Stimulated activated CD8-positive, alpha-beta memory T cell treated with anti-CD3 and anti-CD28 coated beads, Interleukin-4, amount 100 ng/mL, for 24 hours (primary cell): ENCODE results near the gene CCDC146.

Experiments
- DNase-seq: peaks from one replicate; pipeline ENCODE4 v3.0.0-alpha.2; 2020; ENCODE audit warnings: low read depth

CCDC146 gene

GRCh38 chr7:77284005-77284404, 161.6 kb downstream of the CCDC146 start:
- DNase-seq, result no peak

DNA sequence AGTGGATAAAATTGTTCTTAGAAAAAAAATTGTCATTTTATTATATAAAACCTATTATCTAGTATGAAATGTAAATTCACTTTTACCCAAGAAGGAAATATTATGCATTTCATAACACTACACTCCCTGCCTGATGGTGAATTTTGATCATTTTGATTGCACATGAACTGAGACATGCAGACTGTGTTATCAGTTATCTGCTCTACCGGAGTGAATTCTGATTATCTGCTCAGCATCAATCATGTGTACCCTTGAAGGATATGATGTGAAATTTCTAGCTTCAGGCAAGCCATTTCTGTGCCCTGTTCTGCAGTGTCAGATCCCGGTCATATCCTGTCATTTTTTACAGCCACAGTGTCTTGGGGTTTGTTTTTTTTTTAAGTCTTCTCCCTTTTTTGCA, 162.2 kb downstream of the CCDC146 start:
- no peak for DNase-seq

DNA sequence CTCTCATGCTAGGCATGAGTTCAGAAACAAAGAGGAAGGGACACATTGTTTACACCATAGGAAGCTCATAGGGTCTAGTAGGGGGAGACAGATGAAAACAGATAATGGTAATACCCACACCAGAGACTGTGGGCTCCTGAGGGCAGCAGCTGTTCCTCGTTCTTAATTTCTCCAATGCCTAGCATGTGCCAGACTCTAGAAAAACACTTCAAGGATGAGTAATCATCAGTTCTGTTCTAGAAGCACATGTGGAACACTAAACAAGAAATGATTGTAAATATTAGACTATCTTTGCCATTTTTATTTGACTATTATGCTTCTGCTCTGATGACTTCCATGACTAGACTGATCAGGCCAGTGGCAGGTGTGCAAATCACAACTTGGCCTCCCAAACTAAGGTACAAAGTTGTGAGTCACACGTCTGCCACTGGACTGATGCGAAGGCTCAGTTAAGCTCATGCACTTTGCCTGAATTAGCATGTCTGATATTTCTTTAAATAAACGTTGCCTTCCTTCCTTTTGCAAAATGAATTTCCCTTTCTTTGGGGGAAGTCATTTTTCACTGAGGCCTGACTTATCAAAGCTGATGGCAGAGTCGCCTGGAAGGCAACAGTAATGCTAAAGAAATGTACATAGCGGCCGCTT, 166.4 kb downstream of the CCDC146 start:
- no peak for DNase-seq

DNA sequence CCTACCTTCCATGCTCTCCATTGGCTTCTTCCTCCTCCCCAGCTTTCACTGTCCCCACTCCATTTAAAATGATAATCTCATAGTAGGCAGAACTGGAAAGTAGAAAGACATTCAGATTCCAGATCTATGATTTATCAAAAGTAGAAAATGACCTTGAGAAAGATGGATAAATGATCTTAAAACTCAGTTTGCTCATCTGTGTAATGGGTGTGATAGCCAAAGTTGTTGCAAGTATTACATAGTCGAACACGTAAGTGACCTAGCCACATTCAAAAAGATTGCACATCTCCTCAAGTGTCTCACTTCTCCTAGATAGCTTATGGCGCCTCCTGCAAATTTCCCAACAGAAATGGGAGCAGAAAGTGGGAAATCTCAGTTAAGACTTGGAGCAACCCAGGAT, 167.0 kb downstream of the CCDC146 start:
- DNase-seq, result no peak

DNA sequence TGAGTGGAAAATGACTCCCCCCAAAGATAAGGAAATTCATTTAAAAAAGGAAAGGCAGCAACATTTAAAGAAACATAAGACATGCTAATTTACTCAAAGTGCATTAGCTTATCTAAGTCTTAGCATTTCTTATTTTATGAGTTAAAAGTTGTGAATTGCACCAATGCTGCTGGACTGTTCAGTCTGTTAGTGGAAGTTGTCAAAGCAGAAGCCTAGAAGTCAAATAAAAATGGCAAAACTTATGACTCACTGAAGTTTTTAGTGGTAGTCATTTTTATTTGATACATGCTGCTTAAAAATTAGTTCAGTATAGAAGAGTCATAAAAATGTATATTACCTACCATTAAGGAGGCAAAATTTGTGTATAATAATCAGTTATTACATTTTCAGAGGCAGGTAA, 168.0 kb downstream of the CCDC146 start:
- no peak for DNase-seq

DNA sequence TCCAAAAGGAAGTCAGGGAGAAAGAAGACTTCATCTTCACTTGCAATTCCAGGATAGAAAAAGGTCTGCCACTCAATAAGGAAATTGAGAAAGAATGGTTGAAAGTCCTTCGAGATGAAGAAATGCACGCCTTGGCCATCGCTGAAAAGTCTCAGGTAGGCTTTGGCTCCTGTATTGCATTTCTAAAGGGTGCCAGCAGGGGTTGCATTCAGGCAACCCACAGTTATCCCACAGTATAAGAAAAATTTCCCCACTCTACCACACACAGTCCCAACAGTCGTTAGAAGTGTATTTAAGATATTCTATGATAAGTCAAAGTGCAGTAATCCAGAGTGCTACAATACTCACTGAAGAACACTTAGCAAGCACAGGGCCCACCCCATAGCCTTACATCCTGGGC, 170.6 kb downstream of the CCDC146 start:
- no peak for DNase-seq

DNA sequence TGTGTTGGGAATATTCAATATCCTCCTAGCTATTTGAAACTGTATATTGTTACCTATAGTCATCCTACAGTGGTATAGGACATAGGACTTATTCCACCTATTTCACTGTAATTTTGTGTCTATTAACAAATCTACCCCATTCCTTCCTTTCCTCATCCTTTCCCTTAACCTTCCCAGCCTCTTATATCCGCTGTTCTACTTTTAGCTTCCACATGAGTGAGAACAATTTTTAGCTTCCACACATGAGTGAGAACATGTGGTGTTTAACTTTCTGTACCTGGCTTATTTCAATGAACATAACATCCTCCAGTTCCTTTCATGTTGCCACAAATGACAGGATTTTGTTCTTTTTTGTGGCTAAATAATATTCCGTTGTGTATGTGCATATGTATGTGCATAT, 173.1 kb downstream of the CCDC146 start:
- DNase-seq, result no peak

DNA sequence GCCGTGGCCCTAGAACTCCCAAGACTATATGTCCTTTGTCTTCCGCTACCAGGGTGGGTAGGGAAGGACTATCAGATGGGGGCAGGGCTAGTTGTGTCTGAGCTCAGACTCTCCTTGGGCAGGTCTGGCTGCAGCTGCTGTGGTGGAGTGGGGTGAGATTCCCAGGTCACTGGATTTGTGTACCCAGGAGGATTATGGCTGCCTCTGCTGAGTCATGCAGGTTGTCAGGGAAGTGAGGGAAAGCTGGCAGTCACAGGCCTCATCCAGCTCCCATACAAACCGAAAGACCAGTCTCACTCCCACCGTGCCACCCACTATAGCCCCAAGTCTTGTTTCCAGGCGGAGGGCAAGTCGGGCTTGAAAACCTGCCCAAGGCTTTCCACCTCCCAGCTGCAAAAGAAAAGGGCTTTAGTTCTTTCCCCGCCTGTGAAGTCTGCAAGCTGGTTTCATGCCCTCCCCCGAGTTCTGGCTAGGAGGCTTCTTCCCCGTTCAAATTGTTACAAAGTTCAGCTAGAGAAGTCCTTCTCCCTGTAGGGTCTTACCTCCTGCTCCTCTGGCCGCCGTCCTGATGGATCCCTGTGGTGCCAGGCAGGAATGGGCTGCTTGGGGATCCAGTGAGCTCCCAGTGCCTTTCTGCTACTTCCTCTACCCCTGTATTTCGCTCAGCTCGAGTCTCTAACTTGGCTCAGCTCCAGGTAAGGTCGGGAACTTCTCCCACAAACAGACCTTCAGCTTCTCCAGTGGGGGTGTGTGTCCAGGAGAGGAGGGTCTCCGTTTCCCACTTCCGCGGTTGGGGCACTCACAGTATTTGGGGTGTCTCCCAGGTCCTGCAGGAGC, 184.0 kb downstream of the CCDC146 start:
- no peak for DNase-seq

DNA sequence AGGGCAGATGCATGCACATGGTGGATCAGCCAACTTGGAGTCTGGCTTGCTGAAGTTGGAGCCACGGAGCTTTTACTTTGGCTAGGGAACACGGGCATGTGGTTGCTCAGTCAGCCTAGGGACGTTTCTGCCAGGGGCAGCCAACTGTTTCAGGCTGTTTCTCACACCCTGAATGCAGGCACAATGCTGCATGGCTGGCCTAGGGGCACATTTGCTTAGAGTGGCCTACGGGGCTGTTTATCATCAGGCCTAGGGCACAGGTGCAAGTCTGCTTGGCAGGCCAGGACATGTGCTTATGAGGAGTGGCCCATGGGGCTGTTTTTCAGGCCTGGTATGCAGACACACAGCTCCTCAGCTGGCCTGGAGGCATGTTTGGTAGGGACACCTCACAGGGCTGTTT, 186.4 kb downstream of the CCDC146 start:
- DNase-seq, result no peak

DNA sequence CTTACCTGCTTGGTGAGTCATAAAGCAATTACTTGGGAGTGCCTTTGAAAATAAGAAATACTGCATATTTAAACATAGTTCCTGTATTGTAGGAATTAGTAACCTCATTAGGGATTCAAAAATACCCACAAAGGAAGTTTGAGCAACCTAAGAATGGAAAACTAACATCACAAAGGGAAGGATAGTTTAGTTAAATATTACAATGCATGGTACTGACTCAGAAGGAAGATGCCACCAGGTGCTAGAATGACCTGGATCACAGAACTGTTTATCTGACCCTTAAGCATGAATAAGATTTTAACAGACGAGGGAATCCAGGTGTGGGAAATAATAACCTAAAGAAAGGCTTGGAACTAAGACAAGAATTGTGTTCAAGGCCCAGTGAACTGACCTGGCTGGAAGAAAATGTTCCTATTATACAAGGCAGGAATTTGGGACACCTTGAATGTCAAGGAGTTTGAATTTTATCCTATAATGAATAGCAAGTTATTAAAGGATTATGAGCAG, 187.4 kb downstream of the CCDC146 start:
- no peak for DNase-seq

GRCh38 chr7:77310982-77311381, 188.6 kb downstream of the CCDC146 start:
- DNase-seq, result no peak

DNA sequence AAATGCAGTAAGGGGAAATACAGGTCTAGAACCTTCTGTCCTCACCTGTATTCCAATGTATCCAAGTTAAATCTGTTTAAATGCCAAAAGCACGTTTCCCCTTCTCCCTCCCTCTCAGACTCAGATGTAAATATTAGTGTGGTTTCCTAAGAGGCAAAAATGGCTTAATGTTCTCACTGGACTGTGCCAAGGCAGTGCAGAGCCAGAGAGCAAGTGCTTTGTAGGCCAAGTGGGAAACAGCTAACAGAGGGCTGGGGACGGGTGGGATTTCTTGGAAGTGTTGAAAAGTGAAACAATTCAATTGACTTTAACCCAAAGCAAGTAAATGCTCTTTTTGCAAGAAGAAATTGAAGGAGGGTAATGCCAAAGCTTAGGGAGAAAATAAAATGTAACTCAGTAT, 190.7 kb downstream of the CCDC146 start:
- no peak for DNase-seq

DNA sequence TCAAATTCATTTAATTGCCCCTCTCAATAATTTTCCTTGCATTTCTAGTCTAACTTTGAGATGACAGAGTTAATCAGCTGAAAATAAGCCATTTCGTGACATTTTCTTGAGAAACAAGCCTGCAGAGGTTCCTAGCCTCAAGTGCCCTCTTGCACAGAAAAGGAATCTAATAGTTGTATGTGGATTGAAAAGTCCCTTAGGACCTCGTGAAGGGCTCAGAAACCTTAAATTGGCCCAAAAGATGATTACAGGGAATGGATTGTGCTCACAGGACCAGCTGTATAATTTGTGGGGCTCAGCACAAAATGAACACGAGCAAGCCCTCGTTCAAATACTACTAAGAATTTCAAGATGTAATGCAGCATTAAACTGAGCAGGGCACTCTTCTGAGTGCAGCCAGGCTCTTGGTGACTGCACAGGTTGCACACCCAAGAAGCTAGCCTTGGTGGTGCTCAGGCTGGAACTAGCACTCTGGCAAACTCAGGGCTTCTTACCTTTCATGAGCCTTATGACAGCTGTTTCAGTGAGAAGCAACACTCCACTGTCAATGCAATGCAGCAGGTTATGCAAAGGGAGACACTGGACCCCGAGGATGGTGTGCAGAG, 191.6 kb downstream of the CCDC146 start:
- DNase-seq, result no peak

DNA sequence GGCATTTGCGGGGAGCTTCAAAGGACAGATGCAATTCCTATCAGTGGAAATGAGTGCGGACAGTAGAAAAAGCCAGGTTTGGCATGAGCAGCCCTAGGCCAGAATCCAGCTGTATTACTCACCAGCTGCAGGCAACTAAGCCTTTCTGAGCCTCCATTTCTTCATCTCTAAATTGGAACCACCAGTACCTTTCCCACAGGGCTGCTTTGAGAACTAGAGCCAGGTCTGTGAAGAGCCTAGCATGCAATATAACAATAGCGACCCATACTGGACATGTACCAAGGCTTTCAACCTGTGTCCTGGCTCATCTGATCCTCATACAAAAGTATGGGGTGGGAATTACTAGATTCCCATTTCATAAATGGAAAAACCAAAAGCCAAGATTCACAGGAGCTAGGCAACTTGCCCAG, 192.8 kb downstream of the CCDC146 start:
- no peak for DNase-seq

DNA sequence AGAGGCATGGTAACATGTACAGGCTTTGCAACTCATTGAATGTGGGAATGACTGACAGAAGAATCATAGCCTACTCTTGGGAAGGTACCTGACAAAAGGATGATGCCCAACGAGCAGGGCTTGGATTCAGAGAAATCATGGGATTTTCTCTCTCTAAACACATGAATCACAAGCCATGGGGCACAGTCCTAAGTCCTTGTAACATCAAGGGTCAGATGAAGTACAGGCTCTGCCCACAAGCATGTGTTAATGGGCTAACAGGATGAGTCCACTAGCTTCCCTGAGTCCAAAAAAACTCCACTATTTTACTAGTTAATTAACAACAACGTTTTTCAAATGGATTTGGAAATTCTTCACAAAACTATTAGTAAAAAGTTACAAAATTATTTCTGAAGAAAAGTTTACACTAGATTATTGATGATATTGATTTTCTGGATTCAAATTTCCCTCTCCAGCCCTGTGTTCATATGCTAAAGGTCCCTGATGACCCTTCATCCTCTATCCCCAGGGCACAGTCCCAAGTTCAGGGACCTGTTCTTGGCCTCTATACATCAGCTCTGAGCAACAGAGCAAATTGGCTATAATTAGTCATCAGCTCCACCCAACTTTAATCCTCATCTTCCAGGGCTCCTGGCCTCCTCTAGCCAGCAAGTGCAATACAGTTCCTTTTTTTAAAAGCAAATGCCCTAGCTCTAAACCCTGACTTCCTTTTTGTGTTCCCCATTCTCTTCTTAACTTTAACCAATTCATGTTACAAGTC, 194.0 kb downstream of the CCDC146 start:
- no peak for DNase-seq

DNA sequence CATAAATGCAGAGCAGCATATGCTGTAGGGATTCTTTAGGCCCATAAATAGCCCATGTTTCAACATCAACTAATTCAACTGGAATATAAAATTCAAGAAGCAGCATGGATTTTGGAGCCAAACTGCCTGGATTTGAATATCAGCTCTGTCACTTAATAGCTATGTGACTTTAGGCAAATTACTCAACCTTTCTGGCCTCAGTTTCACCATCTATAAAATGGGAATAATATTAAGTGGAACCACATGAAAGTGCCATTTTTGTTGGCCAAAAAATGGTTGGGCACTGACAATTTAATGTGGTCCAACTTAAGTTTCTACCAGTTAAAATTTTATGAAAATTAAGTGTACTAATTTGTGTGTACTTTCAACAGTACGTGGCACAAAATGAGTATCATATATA, 195.6 kb downstream of the CCDC146 start:
- DNase-seq, result no peak

DNA sequence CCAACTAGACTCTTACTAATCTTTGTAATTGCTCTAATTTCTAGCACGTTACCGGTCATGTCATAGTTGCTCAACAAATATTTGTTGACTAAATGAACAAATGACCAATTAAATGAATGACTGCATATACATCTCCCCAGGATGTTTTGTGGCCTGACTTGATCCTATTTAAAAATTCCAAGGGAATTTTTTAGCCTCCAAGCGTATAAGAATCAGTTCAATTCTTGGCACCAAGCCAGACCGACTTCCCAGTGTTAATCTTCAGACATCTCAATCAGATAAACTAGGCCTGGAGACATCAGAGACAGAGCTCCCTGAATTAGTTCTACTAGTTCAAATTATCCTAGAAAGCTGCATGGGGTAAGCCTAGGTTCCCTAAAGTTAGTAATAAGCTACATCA, 197.7 kb downstream of the CCDC146 start:
- no peak for DNase-seq

DNA sequence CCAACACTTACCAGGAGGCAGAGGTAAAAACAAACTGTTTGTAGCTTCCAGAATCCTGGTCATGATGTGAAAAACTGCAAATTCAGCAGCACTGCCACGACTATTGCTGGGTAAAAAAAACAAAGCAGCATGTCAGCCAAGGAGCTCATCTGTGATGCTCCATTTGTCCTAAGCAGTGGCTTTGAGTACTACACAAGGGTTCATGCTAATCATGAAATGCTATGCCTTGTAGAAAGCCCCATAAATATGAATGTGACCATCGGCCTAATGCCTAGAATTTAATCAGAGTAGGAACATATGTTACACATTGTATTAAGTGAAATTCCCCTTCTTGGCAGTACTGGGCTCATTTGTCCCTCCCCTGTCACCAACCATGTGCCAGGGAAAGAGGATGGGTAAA, 198.3 kb downstream of the CCDC146 start:
- DNase-seq, result no peak

DNA sequence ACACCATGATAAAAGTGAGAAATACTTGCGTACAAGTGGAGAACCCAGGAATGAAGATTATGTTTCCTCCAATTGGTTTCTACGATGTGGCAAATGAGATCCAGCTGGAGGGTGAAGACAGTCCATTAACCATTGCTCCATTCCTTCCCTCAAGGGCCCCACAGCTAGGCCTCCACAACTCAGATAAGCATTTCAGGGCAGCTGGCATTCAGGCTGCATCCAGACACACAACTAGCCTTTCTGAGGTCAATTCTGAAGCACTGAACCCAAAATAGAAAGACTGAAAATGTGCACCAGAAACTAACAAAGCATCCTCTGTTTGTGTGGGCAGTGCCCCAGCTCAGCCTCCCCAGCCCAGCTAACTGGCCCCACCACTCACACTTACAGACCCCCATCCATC, 198.9 kb downstream of the CCDC146 start:
- DNase-seq, result no peak

DNA sequence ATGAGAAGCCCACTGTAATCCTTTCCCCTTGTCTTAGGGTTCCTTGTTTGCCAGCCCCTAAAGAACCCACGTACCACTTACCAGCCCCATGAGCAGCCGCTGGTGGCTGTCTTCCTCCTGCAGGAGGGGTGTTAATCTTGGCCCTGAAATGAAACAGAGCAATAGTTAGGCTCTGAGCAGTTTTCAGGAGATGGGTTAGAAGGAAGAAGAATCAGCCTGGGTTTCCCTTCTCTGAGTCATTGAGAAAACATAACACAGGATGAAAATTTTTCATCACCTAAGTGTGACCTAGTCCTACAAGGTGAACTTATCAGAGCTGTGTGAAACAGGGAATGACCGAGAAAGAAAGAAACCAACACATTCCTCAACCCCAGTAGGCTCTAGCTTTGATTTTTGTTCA, 203.7 kb downstream of the CCDC146 start:
- no peak for DNase-seq

GRCh38 chr7:77327067-77327931, 204.9 kb downstream of the CCDC146 start:
- DNase-seq, result no peak
